VCaP (cell line): ENCODE measurements around the gene SLC8A3.

Experiments used
- H3K27ac ChIP-seq: fragments of 450-650 bp; 2 replicates; pipeline ENCODE4 v1.5.1; 2017
- CTCF ChIP-seq: fragments of 450-650 bp; conservative IDR thresholded peaks from 2 replicates; pipeline ENCODE4 v1.5.1; 2017; ENCODE audit warnings: mild to moderate bottlenecking, moderate library complexity

Gene SLC8A3

DNA sequence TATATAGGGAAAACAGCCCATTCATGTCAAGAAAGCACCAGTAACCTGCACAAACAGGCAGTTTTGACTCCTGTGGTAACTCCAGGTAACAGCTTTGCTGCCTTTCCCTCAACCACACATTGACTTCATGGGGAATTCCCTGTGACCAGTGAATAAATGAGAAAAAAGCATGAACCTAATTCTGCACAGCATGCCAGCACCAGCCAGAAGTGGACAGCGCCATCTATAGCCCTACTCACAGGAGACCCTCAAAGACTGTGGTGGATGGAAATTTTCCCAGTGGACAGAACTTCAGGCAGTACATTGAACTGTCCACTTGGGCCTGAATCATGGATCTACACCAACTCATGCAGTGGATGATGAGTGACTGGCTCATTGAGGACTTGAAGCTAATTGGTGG lies 152.1 kb downstream of the SLC8A3 start:
- no peak for TF ChIP-seq CTCF
- no peak overlapping the region for H3K27ac ChIP-seq

GRCh38 chr14:70034257-70034656 lies 154.5 kb downstream of the SLC8A3 start:
- TF ChIP-seq CTCF: no peak
- H3K27ac ChIP-seq: no peak overlapping the region

DNA sequence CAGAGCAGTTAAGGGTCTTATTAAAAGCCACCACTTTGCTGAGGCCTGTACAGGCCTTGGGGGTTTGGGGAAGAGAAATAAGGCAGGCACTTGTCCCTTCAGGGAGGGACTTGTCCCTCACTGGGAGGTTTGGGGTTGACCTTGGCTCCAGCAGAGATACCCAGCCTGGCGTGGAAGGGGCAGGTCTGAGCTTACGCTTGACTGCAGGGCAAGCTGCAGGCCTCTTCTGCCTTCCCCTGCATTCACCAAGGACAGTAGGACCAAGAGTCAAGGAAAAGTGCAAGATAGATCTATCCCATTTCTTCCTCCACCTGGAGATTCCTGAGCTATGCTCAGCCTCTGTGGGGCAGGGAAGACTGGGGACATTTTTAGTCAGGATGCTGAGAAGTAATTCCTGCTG lies 155.2 kb downstream of the SLC8A3 start:
- TF ChIP-seq CTCF: no peak
- no peak overlapping the region for H3K27ac ChIP-seq

DNA sequence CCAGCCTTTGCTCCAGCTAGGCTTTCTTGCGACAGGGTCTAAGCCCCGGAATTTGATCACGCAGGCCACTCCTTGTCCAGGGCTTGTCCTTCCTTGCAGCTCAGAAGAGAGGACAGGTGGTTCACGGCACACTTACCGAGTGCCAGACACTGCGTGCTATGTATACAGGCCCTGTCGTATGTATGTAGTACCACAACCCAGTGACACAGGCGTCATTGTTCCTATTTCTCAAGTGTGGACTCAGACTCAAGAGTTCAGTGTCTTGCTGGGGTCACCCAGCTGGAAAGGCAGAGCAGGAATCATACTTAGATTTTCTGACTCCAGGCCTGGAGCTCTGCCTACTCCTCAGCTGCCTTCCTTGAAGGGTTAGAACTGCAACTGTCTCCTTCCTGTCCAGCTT lies 155.6 kb downstream of the SLC8A3 start:
- H3K27ac ChIP-seq: no peak overlapping the region
- TF ChIP-seq CTCF: no peak

DNA sequence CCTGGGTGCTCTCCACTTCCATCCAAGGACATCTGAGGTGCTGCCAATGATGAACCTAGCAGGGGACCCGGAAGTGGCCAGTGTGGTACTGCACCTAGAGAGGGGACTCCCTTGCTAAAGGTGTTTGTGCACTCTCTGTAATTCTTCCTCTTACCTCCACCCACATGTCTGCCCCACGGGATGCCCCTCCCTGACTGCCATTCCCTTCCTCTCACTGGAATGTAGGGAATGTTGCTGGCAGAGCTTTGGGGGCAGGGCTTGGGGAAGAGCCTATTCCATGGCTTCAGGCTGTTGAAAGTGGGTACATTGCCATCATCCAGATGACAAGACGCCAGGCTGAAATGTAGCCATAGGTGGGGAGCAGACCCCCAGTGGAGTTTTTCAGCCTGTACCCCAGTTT lies 156.3 kb downstream of the SLC8A3 start:
- TF ChIP-seq CTCF: no peak

GRCh38 chr14:70032016-70032415 lies 156.7 kb downstream of the SLC8A3 start:
- no peak overlapping the region for H3K27ac ChIP-seq
- no peak for TF ChIP-seq CTCF

More for the DNA sequence above, 156.3 kb downstream of the SLC8A3 start:
- H3K27ac ChIP-seq: no peak overlapping the region

GRCh38 chr14:70029296-70030132 lies 159.2 kb downstream of the SLC8A3 start:
- no peak overlapping the region for H3K27ac ChIP-seq
- TF ChIP-seq CTCF: no peak
